K562 (cell line): Measurements from ENCODE around the gene AREL1. TPM values are rescaled to one million over a fixed set of nuclear protein-coding genes. Genes with fewer than 3 reads are reported as not detected.

Source experiments
- ATAC-seq: fragments of 200-7000 bp; cut with Tn5 transposase; 3 replicates; pipeline ENCODE4 v1.9.1; 2020; ENCODE audit warnings: moderate library complexity
- BruUV-seq: library from RNA; stranded (reverse); fragments of 400-500 nt; replicated peaks from 2 replicates; lab custom pipeline; 2021; lab: Mats Ljungman, UMichigan
- CTCF ChIA-PET: fragments of 300-600 bp; formaldehyde crosslinking; extraction: SDS; loops from one replicate; lab custom pipeline; 2021; ENCODE audit warnings: low intra/inter-chr PET ratio; lab: Yijun Ruan, JAX
- POLR2A ChIA-PET: fragments of 300-600, 350-650 bp; sonication (Branson Sonifier 250); formaldehyde crosslinking; extraction: SDS; loops from one replicate; lab custom pipeline; 2021; ENCODE audit warnings: antibody characterized with exemption, inconsistent platforms; lab: Yijun Ruan, JAX
- DNase-seq, 4 experiments: peaks; one replicate each; pipeline versions ENCODE4 v3.0.0 to v3.0.0-alpha.2; 2011 to 2018; ENCODE audit warnings: low spot score in 3 of 4, mixed read lengths in 3 of 4; ENCODE audit errors: extremely low read depth in 1 of 4
- FAIRE-seq: peaks from 2 replicates; lab custom pipeline; 2011; peaks lifted over from hg19 to GRCh38; lab: Jason Lieb, UNC
- H2AFZ ChIP-seq: 2 replicates; pipeline ENCODE4 v1.6.0; 2011; ENCODE audit warnings: low read depth, low read length, control low read depth, inconsistent platforms
- H3K27ac ChIP-seq: fragments of 200-600 bp; 3 replicates; pipeline ENCODE4 v1.8.0; 2011; ENCODE audit warnings: low read depth, mild to moderate bottlenecking, control low read depth, inconsistent platforms, low read length, moderate library complexity, mixed read lengths; ENCODE audit errors: extremely low read depth
- H3K27me3 ChIP-seq, 2 experiments: fragments of 300-600 bp in 1 of 2; 2 replicates in 1 of 2; 3 replicates in 1 of 2; pipeline versions ENCODE4 v1.6.0 to v1.8.0; 2011; ENCODE audit warnings: inconsistent platforms in 2 of 2, low read length in 2 of 2, mild to moderate bottlenecking in 1 of 2, mixed read lengths in 1 of 2, moderate library complexity in 1 of 2; ENCODE audit not compliant: control insufficient read depth in 2 of 2, insufficient read depth in 2 of 2
- H3K36me3 ChIP-seq: fragments of 300-600 bp; 3 replicates; pipeline ENCODE4 v1.8.0; 2011; ENCODE audit warnings: mild to moderate bottlenecking, low read length, inconsistent platforms; ENCODE audit not compliant: control insufficient read depth, insufficient read depth
- H3K4me1 ChIP-seq, 2 experiments: fragments of 200-600 bp in 1 of 2; replicated peaks in 1 of 2; 2 replicates in 1 of 2; 3 replicates in 1 of 2; pipeline versions ENCODE4 v1.5.1 to v1.8.0; 2011; ENCODE audit warnings: inconsistent platforms in 2 of 2, low read length in 2 of 2, mild to moderate bottlenecking in 1 of 2, mixed read lengths in 1 of 2, moderate library complexity in 1 of 2; ENCODE audit not compliant: control insufficient read depth in 2 of 2, insufficient read depth in 2 of 2
- H3K4me2 ChIP-seq: 2 replicates; pipeline ENCODE4 v1.6.1; 2011; ENCODE audit warnings: low read length, control low read depth, inconsistent platforms, mixed read lengths; ENCODE audit not compliant: insufficient read depth
- H3K4me3 ChIP-seq: fragments of 200-600 bp; sonication (generic), shearing (Covaris generic); 2 replicates; pipeline ENCODE4 v1.5.1; 2016; ENCODE audit warnings: control low read depth, inconsistent platforms
- H3K79me2 ChIP-seq: fragments of 200-600 bp; 3 replicates; pipeline ENCODE4 v1.8.0; 2011; ENCODE audit warnings: low read length, inconsistent platforms; ENCODE audit not compliant: control insufficient read depth, insufficient read depth
- H3K9ac ChIP-seq, 2 experiments: 2 replicates each; pipeline versions ENCODE4 v1.6.0 to v1.6.1; 2011; ENCODE audit warnings: low read depth in 2 of 2, low read length in 2 of 2, control low read depth in 1 of 2, inconsistent platforms in 1 of 2, mild to moderate bottlenecking in 1 of 2, mixed read lengths in 1 of 2; ENCODE audit not compliant: insufficient read depth in 1 of 2
- H3K9me1 ChIP-seq: one replicate; pipeline ENCODE4 v1.6.0; 2011; ENCODE audit warnings: inconsistent platforms, mild to moderate bottlenecking, low read length, moderate library complexity; ENCODE audit not compliant: control insufficient read depth, insufficient read depth
- H3K9me3 ChIP-seq: replicated peaks from 2 replicates; pipeline ENCODE4 v1.5.1; 2011; ENCODE audit warnings: low read depth, low read length, inconsistent platforms; ENCODE audit not compliant: control insufficient read depth, insufficient read depth
- H4K20me1 ChIP-seq: replicated peaks from 2 replicates; pipeline ENCODE4 v1.6.1; 2011; ENCODE audit warnings: low read length, inconsistent platforms, mixed read lengths; ENCODE audit not compliant: control insufficient read depth, insufficient read depth
- ATF4 ChIP-seq: fragments of 450-650 bp; formaldehyde crosslinking; IDR thresholded peaks from 2 replicates; pipeline ENCODE4 v1.4.0; 2022; ENCODE audit warnings: mild to moderate bottlenecking, moderate library complexity
- FOXK2 ChIP-seq, 2 experiments: fragments of 450-650 bp; IDR thresholded peaks in 1 of 2; conservative IDR thresholded peaks in 1 of 2; 2 replicates each; pipeline ENCODE4 v1.6.1; 2016; ENCODE audit warnings: low read depth in 2 of 2, mild to moderate bottlenecking in 1 of 2
- HEY1 ChIP-seq: fragments of 250-450 bp; sonication (Bioruptor Pico); IDR thresholded peaks from 2 replicates; pipeline ENCODE4 v1.5.0; 2020; ENCODE audit warnings: mild to moderate bottlenecking, moderate library complexity, borderline replicate concordance
- SMARCE1 ChIP-seq: fragments of 450-650 bp; IDR thresholded peaks from 2 replicates; pipeline ENCODE4 v1.7.1; 2016; ENCODE audit warnings: mild to moderate bottlenecking
- SRSF7 ChIP-seq: fragments of 200-400 bp; formaldehyde crosslinking; optimal IDR thresholded peaks from 2 replicates; pipeline ENCODE3; 2017; ENCODE audit warnings: mild to moderate bottlenecking, low read depth, low read length
- ZNF3 ChIP-seq: fragments of 250-450 bp; sonication (Bioruptor Pico); IDR thresholded peaks from 2 replicates; pipeline ENCODE4 v1.5.0; 2021; ENCODE audit warnings: mild to moderate bottlenecking, moderate library complexity
- ZNF764 ChIP-seq: fragments of 250-450 bp; sonication (Bioruptor Pico); IDR thresholded peaks from 2 replicates; pipeline ENCODE4 v1.4.0; 2020; ENCODE audit warnings: low read depth, mild to moderate bottlenecking, moderate library complexity
- ZNF778 ChIP-seq: fragments of 450-650 bp; formaldehyde crosslinking; IDR thresholded peaks from 2 replicates; pipeline ENCODE4 v1.4.0; 2020; ENCODE audit warnings: mild to moderate bottlenecking, moderate library complexity
- WGBS: fragments of 100-300 bp; shearing (Covaris generic); methylation state at CpG from one replicate; pipeline ENCODE4 v1.1.6; 2016; ENCODE audit warnings: low coverage, mixed read lengths; ENCODE audit not compliant: insufficient coverage; ENCODE audit errors: missing lambda C conversion rate; 5-methylcytosine and 5-hydroxymethylcytosine counted together
- in situ Hi-C: fragments of 300-500 bp; cut with MboI; formaldehyde crosslinking; loops from 4 replicates; pipeline ENCODE4 v1.15.0; 2018; ENCODE audit warnings: inconsistent platforms, mixed read lengths
- intact Hi-C: fragments of 100-400 bp; cut with micrococcal nuclease; formaldehyde crosslinking; loops from 2 replicates; pipeline ENCODE4 v1.14.2; 2022
- polyA plus RNA-seq, 8 experiments: library from polyadenylated mRNA; depleted of rRNA in 4 of 8; stranded (reverse) in 5 of 8; unstranded in 3 of 8; fragments of >200 nt; fragmentation: Nextera tagmentation in 2 of 8; fragmentation: Illumina TruSeq in 1 of 8; extraction: Ambion mirVana in 2 of 8; extraction: Trizol in 1 of 8; gene quantifications; 2 replicates each; pipeline versions ENCODE4 v1.2.1 to v1.2.3, GENCODE V29; 2011 to 2014; ENCODE audit warnings: inconsistent platforms in 1 of 8, missing spikeins in 1 of 8
- total RNA-seq, 7 experiments: library from RNA; depleted of rRNA in 6 of 7; stranded (reverse); fragments of >200 nt in 6 of 7; fragmentation: Illumina TruSeq in 2 of 7; extraction: Trizol in 2 of 7; gene quantifications; 2 replicates each; pipeline versions ENCODE4 v1.2.1 to v1.2.3, GENCODE V29; 2011 to 2021; ENCODE audit warnings: low replicate concordance in 1 of 7
- TF ChIP-seq, protein P1 (sequence below): IDR thresholded peaks from 2 replicates; pipeline ENCODE4 v1.6.1; 2016; ENCODE audit warnings: missing genetic modification characterization, missing compliant biosample characterization

AREL1 gene
- total and polyA plus RNA-seq, 9 of the 15 experiments (the other 6 are each of a cell fraction or from before 2014, with no cell fraction given) = 6.0 to 24.8 (median 16.6) TPM

GRCh38 chr14:74613211-74613914, 99.5 kb downstream of the AREL1 start:
- in situ Hi-C loops = loop anchor here (5.0 kb wide), 1 partner anchor 184 kb away; no protein-coding TSS in a partner anchor
- TF ChIP-seq SRSF7 (no peak), ATF4 (CRISPR knock-in tag) (no peak), FOXK2 (conservative IDR thresholded peaks at IDR 0.05 in 1 of 2, IDR thresholded peaks at IDR 0.05 in 1 of 2; ENCODE audit: low read depth in 2 of 2) (no peak), ZNF3 (CRISPR knock-in tag) (no peak), ZNF778 (no peak), ZNF764 (no peak), HEY1 (CRISPR knock-in tag) (no peak), SMARCE1 (no peak)
- TF ChIP-seq, protein P1, sequence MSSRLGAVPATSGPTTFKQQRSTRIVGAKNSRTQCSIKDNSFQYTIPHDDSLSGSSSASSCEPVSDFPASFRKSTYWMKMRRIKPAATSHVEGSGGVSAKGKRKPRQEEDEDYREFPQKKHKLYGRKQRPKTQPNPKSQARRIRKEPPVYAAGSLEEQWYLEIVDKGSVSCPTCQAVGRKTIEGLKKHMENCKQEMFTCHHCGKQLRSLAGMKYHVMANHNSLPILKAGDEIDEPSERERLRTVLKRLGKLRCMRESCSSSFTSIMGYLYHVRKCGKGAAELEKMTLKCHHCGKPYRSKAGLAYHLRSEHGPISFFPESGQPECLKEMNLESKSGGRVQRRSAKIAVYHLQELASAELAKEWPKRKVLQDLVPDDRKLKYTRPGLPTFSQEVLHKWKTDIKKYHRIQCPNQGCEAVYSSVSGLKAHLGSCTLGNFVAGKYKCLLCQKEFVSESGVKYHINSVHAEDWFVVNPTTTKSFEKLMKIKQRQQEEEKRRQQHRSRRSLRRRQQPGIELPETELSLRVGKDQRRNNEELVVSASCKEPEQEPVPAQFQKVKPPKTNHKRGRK = no peak
- TF ChIP-seq, all 486 proteins: peak for 0
- ATAC-seq (no peak), FAIRE-seq (no peak), DNase-seq (no peak)
- BruUV-seq = no TSS peak
- intact Hi-C loops = no loop called here
- Histone ChIP-seq H3K9ac (no peak overlapping the region), H3K4me1 (peaks cover 15 to 23% of the 10 kb centered on the region in 2 experiments), H4K20me1 (0 out of 2 replicates have a peak, but pooled peaks cover 3% of the 10 kb centered on the region), H3K4me2 (no peak overlapping the region), H2AFZ (no peak overlapping the region), H3K27me3 (peaks cover 2 to 7% of the 10 kb centered on the region in 2 experiments; a peak in 2 of 5 replicates), H3K9me1 (no peaks in the 10 kb centered on the region), H3K9me3 (no peaks in the 10 kb centered on the region), H3K36me3 (no peaks in the 10 kb centered on the region), H3K4me3 (no peak overlapping the region), H3K79me2 (no peaks in the 10 kb centered on the region), H3K27ac (no peak overlapping the region)
- POLR2A ChIA-PET = interaction anchor here (0.6 kb wide), 1 partner anchor 11 kb away, joined by 3 read pairs; no protein-coding TSS in a partner anchor
- CTCF ChIA-PET = interaction anchor here (0.6 to 1.8 kb wide), 3 partner anchors 181 to 251 kb away, joined by 3 to 9 read pairs (median 6); no protein-coding TSS in a partner anchor
- WGBS = 53% methylated on average over 7 of the region's 16 CpGs
